OCI-LY3 (cell line): Measurements from ENCODE around the gene BCR.

Source experiments
- H2AFZ ChIP-seq: fragments of 200-600, 300-600 bp; shearing (Covaris generic); 2 replicates; pipeline ENCODE4 v1.6.0; 2014; ENCODE audit warnings: antibody characterized with exemption, low read depth, low read length
- H3K27ac ChIP-seq: fragments of 200-600, 300-600 bp; sonication (generic); 2 replicates; pipeline ENCODE4 v1.5.1; 2014; ENCODE audit warnings: mild to moderate bottlenecking, low read length, moderate library complexity, mixed read lengths
- H3K27me3 ChIP-seq: fragments of 200-600, 300-600 bp; sonication (generic); 2 replicates; pipeline ENCODE4 v1.6.1; 2014; ENCODE audit warnings: low read depth, low read length, mixed read lengths
- H3K36me3 ChIP-seq: fragments of 200-600, 300-600 bp; sonication (generic); replicated peaks from 2 replicates; pipeline ENCODE3; 2014; ENCODE audit warnings: low read depth, low read length, mixed read lengths
- H3K4me1 ChIP-seq: fragments of 300-600, 200-600 bp; sonication (generic); 2 replicates; pipeline ENCODE4 v1.6.1; 2014; ENCODE audit warnings: low read length, mixed read lengths
- H3K4me2 ChIP-seq: fragments of 200-600, 300-600 bp; sonication (generic); 2 replicates; pipeline ENCODE4 v1.6.1; 2014; ENCODE audit warnings: low read length, mixed read lengths
- H3K4me3 ChIP-seq: fragments of 300-600, 200-600 bp; sonication (generic); 2 replicates; pipeline ENCODE4 v1.5.1; 2014; ENCODE audit warnings: antibody characterized with exemption, mild to moderate bottlenecking, low read length, moderate library complexity
- H3K79me2 ChIP-seq: fragments of 300-600, 200-600 bp; shearing (Covaris generic); 2 replicates; pipeline ENCODE4 v1.6.1; 2014; ENCODE audit warnings: mild to moderate bottlenecking, low read length, mixed read lengths
- H3K9ac ChIP-seq: fragments of 300-600, 200-600 bp; shearing (Covaris generic); 2 replicates; pipeline ENCODE4 v1.6.0; 2014; ENCODE audit warnings: mild to moderate bottlenecking, low read length, moderate library complexity
- H3K9me3 ChIP-seq: fragments of 200-600, 300-600 bp; shearing (Covaris generic); 2 replicates; pipeline ENCODE4 v1.6.1; 2014; ENCODE audit warnings: low read length, mixed read lengths; ENCODE audit not compliant: insufficient read depth
- H4K20me1 ChIP-seq: fragments of 200-600, 300-600 bp; sonication (generic); 2 replicates; pipeline ENCODE4 v1.6.1; 2016; ENCODE audit warnings: low read length, mixed read lengths; ENCODE audit not compliant: insufficient read depth
- CTCF ChIP-seq: fragments of 200-600, 300-600 bp; sonication (generic); IDR thresholded peaks from 2 replicates; pipeline ENCODE4 v1.5.1; 2014; ENCODE audit warnings: antibody characterized with exemption, low read length, low read depth
- EZH2phosphoT487 ChIP-seq: fragments of 200-600 bp; shearing (Covaris generic); IDR thresholded peaks from 2 replicates; pipeline ENCODE4 v1.6.1; 2018; ENCODE audit warnings: antibody characterized with exemption, mixed run types, low read depth

The BCR gene

GRCh38 chr22:23218867-23219251, 38.5 kb downstream of the BCR start:
- no peak overlapping the region for H3K27ac ChIP-seq
- peaks cover 10% of the 10 kb centered on the region for H3K27me3 ChIP-seq
- H4K20me1 ChIP-seq: peaks cover 10% of the 10 kb centered on the region
- H3K9ac ChIP-seq: no peak overlapping the region
- no peaks in the 10 kb centered on the region for H3K36me3 ChIP-seq
- no peak for TF ChIP-seq CTCF
- peaks cover 26% of the 10 kb centered on the region for H3K4me1 ChIP-seq
- no peak overlapping the region for H3K4me3 ChIP-seq
- H3K4me2 ChIP-seq: no peak overlapping the region; the same call in 1 of the 2 replicates
- no peak overlapping the region for H2AFZ ChIP-seq
- H3K9me3 ChIP-seq: no peaks in the 10 kb centered on the region
- no peaks in the 10 kb centered on the region for H3K79me2 ChIP-seq

- H3K9me3 ChIP-seq: no peaks in the 10 kb centered on the region
- H3K27me3 ChIP-seq: peaks cover 10% of the 10 kb centered on the region
- H3K4me3 ChIP-seq: peak overlapping the region; percentile 57
- H3K9ac ChIP-seq: no peak overlapping the region
- no peaks in the 10 kb centered on the region for H3K79me2 ChIP-seq
- H3K4me2 ChIP-seq: peak overlapping the region; percentile 80
- no peak overlapping the region for H3K27ac ChIP-seq
- H2AFZ ChIP-seq: no peak overlapping the region
- TF ChIP-seq CTCF (no peak), EZH2phosphoT487 (no peak)
- peaks cover 10% of the 10 kb centered on the region for H4K20me1 ChIP-seq
- H3K4me1 ChIP-seq: peaks cover 26% of the 10 kb centered on the region
- no peaks in the 10 kb centered on the region for H3K36me3 ChIP-seq
Observed at GRCh38 chr22:23219317-23219716, 39.0 kb downstream of the BCR start.

- H3K36me3 ChIP-seq: no peaks in the 10 kb centered on the region
- H3K27ac ChIP-seq: peak overlapping the region; percentile 15; the same call in 1 of the 2 replicates
- no peak for TF ChIP-seq CTCF
- no peak for TF ChIP-seq EZH2phosphoT487
- peak overlapping the region; percentile 29 for H3K9ac ChIP-seq
- peaks cover 10% of the 10 kb centered on the region for H4K20me1 ChIP-seq
- H3K4me2 ChIP-seq: peak overlapping the region; percentile 80
- H3K4me1 ChIP-seq: peaks cover 26% of the 10 kb centered on the region
- no peaks in the 10 kb centered on the region for H3K79me2 ChIP-seq
- H3K27me3 ChIP-seq: peaks cover 10% of the 10 kb centered on the region
- no peak overlapping the region for H2AFZ ChIP-seq
- H3K9me3 ChIP-seq: no peaks in the 10 kb centered on the region
- H3K4me3 ChIP-seq: peak overlapping the region; percentile 57
Observed at GRCh38 chr22:23219822-23220484, 39.6 kb downstream of the BCR start.

GRCh38 chr22:23220485-23221350, 40.4 kb downstream of the BCR start:
- H3K27me3 ChIP-seq: peaks cover 10% of the 10 kb centered on the region
- peaks cover 10% of the 10 kb centered on the region for H4K20me1 ChIP-seq
- H3K4me2 ChIP-seq: peak overlapping the region; percentile 80
- H3K9ac ChIP-seq: peak overlapping the region; percentile 29
- no peaks in the 10 kb centered on the region for H3K79me2 ChIP-seq
- H3K4me3 ChIP-seq: peak overlapping the region; percentile 57
- no peak for TF ChIP-seq EZH2phosphoT487
- TF ChIP-seq CTCF: no peak
- H3K36me3 ChIP-seq: no peaks in the 10 kb centered on the region
- H2AFZ ChIP-seq: no peak overlapping the region
- peaks cover 26% of the 10 kb centered on the region for H3K4me1 ChIP-seq
- H3K27ac ChIP-seq: peak overlapping the region; percentile 15; the same call in 1 of the 2 replicates
- no peaks in the 10 kb centered on the region for H3K9me3 ChIP-seq
